CD4-positive, alpha-beta T cell treated with Interleukin-12 subunit alpha and Interleukin-12 subunit beta, for 1 hour (primary cell): ENCODE measurements around the gene SLC35F4.
"Not testable (repeated sequence)": the region's sequence is repeated elsewhere in the genome, so short reads cannot be mapped to it uniquely, and the experiment has no call there.

Source experiments
- DNase-seq: peaks from one replicate; pipeline ENCODE4 v3.0.0-alpha.2; 2020

SLC35F4 gene

DNA sequence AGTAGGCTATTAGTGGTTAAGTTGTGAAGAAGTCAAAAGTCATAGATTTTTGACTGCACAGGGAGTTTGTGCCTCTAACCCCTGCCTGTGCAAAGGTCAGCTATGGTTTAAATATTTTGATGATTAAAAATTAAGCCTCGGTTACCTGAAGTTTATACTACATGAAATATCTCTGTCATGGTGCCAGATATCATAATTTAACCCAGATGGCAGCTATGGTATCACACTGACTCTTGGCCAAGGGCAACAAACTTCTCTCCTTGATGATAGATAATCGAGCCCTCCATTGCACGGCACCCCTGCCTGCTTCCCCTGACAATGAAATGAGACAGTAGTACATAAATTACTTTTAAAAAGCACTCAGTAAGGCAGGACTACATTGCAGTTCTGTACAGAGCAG is 80.8 kb downstream of the SLC35F4 start:
- DNase-seq, result no peak

DNA sequence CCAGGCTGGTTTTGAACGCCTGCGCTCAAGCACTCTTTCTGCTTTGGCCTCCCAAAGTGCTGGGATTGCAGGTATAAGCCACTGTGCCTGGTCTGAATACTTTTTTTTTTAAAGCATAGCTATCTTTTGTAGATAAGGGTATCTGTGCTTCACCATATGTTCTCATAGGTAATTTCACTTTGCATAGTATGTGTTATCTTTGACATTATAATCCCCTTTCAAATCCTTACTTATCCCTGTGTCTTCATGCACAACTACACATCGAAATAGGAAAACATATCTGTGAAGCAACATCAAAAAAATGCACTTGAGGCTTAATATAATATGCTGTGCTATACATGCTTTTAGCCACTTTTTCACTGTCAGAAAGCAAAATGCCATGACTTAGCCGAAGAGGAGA is 94.1 kb downstream of the SLC35F4 start:
- DNase-seq, result no peak

GRCh38 chr14:57769863-57770523 is 95.9 kb downstream of the SLC35F4 start:
- DNase-seq, result no peak

GRCh38 chr14:57761800-57762199 is 104.1 kb downstream of the SLC35F4 start:
- DNase-seq, result no peak

GRCh38 chr14:57760896-57761295 is 105.0 kb downstream of the SLC35F4 start:
- DNase-seq, result no peak

GRCh38 chr14:57755018-57755521 is 110.8 kb downstream of the SLC35F4 start:
- DNase-seq, result no peak

DNA sequence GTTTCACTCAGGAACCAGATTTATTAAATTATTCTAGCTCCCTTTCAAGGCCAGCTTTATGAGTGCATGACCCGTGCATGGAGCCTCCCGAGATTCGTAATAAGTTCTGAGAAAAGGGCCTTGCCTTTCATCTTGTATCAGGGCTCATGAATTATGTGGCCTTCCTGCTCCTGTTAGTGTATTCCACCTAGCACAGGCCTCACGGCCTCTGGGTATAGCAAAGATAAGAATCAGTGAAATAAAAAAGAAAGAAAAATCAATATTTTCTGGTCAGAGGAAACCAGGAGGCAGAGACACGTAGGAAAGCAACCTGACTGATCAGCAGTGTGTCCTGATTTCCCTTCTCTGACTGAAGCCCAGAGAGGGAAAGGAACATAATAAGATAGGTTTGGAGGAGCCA is 111.4 kb downstream of the SLC35F4 start:
- DNase-seq, result no peak

- no peak for DNase-seq
Observed at GRCh38 chr14:57753821-57754220, 112.1 kb downstream of the SLC35F4 start.

GRCh38 chr14:57752142-57752695 is 113.7 kb downstream of the SLC35F4 start:
- not testable (repeated sequence) for DNase-seq

DNA sequence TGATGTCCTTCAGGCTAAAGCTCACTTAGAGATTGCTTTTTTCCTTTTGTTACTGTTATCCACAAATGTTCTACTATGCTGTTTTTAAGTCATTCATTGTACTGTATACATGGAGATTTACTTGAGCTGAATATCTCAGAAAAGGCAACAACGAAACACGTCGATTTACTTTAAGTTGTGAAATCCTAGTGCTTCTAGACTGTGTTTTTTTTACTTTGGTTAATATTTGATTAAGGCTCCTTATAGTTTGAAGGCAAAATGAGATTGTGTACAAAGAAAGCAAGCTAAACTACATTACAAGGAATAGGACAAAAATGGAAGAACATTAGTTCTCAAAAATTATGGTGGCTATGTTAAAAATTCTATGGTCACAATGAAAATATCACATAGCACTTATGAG is 114.5 kb downstream of the SLC35F4 start:
- no peak for DNase-seq

DNA sequence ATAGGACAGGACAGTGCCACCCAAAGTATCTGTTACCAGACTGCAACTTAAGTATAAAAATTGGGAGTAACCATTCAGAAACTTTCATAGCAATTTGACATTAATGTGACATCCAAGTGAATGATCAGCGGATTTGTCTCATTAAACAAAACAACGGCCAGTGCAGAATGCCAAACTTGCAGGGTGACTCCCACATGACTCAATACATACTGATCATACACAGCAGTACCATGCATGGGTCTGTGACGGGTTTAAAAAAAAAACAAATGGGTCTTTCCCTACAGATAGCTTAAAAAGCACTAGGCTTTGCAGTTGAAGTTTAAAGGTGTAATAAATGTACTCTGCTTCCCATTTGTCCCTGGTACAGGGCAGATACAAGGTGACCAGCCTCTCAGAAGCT is 116.6 kb downstream of the SLC35F4 start:
- DNase-seq, result no peak

GRCh38 chr14:57748279-57748678 is 117.6 kb downstream of the SLC35F4 start:
- DNase-seq, result no peak

DNA sequence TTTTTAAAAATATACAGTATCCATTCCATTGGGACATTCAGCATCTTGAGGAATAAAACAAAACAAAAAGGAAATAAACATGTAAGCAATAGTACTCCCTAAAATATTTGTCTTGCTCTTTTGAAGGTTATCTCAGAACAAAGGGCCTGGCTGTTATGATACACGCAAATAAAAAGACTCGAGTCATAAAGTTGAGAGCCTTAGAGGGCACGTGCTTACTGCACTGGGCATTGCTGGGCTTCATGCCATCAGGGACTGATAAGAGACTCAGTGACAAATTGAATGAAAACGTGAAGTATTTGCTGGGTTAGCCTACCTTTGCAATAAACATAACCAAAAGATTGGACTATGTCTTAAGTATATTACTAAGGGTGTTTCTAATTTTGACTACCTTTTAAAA is 118.9 kb downstream of the SLC35F4 start:
- DNase-seq, result no peak

- DNase-seq, result no peak
Observed at GRCh38 chr14:57746563-57746962, 119.3 kb downstream of the SLC35F4 start.

- no peak for DNase-seq
Observed at GRCh38 chr14:57739516-57739915, 126.4 kb downstream of the SLC35F4 start.

DNA sequence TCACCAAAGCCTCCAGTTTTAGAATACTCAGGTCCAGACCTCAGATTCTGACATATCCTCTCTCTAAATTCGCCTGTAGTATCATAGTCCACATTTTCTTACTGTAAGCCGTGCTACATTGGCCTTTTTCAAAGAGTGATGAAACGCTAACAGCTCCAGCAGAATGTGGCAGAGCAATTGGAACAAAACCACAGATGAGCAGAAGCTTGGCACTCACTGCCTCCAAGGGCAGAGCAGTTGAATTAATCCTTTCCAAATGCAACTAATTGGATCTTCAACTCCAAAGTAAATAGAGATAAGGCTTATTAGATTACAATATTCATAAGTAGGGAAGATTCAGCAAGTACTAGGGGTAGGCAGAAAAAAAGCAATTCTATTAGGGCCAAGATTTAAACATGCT is 128.3 kb downstream of the SLC35F4 start:
- no peak for DNase-seq

DNA sequence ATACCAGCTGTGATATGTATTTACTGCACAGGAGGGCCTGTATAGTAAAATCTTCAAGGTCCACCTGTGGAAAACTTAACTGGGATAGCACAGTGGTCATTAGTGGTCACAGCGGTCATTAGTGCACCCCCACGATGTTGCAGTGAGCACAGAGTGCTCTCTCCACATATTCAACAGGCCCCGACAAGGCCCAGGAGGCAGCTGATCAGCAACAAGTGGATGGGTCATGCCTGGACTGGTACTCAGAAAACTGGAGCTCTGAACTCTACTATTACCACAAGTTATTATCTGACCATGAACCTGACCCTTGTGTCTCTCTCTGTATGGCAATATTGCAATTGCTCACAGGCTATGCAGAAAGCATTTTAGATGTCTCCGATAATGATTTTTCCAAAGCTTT is 129.5 kb downstream of the SLC35F4 start:
- DNase-seq, result no peak

GRCh38 chr14:57735276-57735675 is 130.6 kb downstream of the SLC35F4 start:
- DNase-seq, result no peak

DNA sequence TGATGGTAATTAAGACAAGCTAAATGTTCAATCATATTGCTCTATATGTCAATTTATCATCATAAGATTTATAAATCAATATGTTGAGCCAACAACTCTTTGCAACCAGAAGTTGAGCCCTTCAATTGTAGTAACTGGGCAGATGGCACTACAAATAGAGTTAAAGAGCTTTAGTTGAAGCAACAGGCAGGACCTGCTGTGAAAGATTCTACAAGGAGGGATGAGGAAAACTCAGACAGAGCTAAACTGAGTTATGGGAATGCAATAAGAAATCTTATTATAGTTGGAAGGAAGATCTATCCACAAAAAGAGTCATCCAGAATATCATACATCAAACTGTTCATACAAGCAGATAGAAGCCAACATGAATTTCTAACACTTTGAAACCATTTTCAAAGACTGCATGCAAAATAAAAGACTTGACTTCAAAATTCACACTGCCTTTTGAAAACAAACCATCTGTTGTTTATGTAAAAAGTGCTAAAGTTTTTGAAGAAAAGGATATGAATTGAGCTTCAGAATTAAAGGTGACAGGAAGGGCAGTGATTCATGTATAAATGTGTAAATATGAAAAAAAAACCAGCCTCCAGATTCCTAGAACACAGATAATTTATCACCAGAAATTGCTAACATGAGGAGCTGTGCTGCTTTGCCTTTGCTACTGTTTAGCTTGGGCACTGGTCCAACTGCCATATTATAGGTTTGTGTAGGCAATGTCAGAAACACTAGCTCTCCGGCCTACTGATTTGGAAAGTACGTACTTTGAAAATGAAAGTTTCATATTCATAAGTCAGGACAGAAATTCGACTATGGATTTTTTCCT is 133.2 kb downstream of the SLC35F4 start:
- no peak for DNase-seq

GRCh38 chr14:57729208-57730187 is 136.4 kb downstream of the SLC35F4 start:
- DNase-seq, result no peak

DNA sequence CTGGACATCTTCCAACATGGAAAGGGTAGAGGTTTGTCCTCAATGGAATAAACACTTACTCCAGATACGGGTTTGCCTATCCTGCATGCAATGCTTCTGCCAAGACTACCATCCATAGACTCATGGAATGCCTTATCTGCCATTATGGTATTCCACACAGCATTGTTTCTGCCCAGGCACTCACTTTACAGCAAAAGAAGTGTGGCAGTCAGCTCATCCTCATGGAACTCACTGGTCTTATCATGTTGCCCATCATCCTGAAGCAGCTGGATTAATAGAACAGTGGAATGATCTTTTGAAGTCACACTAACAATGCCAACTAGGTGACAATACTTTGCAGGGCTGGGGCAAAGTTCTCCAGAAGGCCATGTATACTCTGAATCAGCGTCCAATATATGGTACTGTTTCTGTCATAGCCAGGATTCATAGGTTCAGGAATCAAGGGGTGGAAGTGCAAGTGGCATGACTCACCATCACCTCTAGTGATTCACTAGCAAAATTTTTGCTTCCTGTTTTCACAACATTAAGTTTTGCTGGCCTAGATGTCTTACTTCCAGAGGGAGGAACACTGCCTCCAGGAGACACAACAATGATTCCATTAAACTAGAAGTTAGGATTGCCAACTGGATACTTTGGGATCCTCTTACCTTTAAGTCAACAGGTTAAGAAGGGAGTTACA is 140.4 kb downstream of the SLC35F4 start:
- DNase-seq, result no peak

- not testable (repeated sequence) for DNase-seq
Observed at GRCh38 chr14:57722141-57722540, 143.8 kb downstream of the SLC35F4 start.
